ENCODE data around the gene NT5C1B. TPM values are rescaled to one million over a fixed set of nuclear protein-coding genes. Genes with fewer than 3 reads are reported as not detected.

Gene NT5C1B
- total RNA-seq, 1 donor = not detected

DNA sequence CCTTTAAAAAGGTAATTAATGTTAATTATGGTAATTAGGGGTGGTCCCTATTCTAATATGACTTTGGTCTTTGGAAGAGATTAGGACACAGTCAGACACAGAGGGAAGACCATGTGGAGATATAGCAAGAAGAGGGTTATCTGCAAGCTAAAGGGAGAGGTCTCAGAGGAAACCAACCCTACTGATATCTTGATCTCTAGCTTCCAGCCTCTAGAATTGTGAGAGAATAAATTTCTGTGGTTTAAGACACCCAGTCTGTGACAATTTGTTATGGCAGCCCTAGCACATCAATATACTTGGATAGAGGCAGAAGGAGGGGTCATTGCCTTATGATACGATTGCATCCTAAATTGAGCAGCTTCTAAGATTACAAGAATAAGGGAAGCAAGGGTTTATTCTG is 21.3 kb upstream of the NT5C1B start:
- TF ChIP-seq, protein P1, sequence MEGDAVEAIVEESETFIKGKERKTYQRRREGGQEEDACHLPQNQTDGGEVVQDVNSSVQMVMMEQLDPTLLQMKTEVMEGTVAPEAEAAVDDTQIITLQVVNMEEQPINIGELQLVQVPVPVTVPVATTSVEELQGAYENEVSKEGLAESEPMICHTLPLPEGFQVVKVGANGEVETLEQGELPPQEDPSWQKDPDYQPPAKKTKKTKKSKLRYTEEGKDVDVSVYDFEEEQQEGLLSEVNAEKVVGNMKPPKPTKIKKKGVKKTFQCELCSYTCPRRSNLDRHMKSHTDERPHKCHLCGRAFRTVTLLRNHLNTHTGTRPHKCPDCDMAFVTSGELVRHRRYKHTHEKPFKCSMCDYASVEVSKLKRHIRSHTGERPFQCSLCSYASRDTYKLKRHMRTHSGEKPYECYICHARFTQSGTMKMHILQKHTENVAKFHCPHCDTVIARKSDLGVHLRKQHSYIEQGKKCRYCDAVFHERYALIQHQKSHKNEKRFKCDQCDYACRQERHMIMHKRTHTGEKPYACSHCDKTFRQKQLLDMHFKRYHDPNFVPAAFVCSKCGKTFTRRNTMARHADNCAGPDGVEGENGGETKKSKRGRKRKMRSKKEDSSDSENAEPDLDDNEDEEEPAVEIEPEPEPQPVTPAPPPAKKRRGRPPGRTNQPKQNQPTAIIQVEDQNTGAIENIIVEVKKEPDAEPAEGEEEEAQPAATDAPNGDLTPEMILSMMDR (IDR thresholded peaks at IDR 0.05; ENCODE audit: extremely low read depth, low read depth, low read length) = no peak
- Histone ChIP-seq H4K20me1 (ENCODE audit: insufficient read depth, low read length) (no peaks in the 10 kb centered on the region), H3K36me3 (ENCODE audit: insufficient read depth, low read length) (no peaks in the 10 kb centered on the region), H3K27ac (ENCODE audit: low read depth, low read length) (no peak overlapping the region), H3K27me3 (ENCODE audit: insufficient read depth, low read length) (no peaks in the 10 kb centered on the region), H3K4me3 (ENCODE audit: insufficient read depth, low read length) (no peak overlapping the region), H3K4me2 (ENCODE audit: insufficient read depth, low read length) (no peak overlapping the region), H2AFZ (ENCODE audit: low read length) (no peak overlapping the region), H3K9me3 (ENCODE audit: low read depth, low read length) (no peaks in the 10 kb centered on the region), H3K79me2 (ENCODE audit: insufficient read depth, low read length) (no peaks in the 10 kb centered on the region), H3K4me1 (ENCODE audit: insufficient read depth, low read length) (peaks cover 28% of the 10 kb centered on the region)
- no peak for DNase-seq (ENCODE audit: insufficient read length, low spot score, missing footprints)

DNA sequence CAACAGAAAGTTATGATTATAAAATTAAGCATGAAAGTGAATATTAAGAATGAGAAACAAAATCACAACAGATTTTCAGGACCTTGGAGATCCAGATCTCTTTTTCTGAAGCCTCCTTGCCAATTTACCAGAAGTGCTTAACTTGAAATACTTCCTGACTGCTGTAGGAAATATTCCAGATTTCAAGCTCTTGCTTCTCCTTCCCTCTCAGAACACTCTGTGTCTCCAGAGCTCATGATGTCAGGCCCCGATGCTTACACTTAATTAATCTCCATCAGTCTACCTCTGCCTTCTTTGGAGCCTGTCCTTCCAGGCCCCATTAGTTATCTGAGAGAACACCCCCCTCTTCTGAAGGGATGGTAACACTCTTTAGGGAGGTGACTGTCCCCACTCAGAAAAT is 20.7 kb upstream of the NT5C1B start:
- DNase-seq (ENCODE audit: insufficient read length, low spot score, missing footprints) = no peak
- no peaks in the 10 kb centered on the region for H4K20me1 ChIP-seq (ENCODE audit: insufficient read depth, low read length)
- H3K36me3 ChIP-seq (ENCODE audit: insufficient read depth, low read length) = no peaks in the 10 kb centered on the region
- no peak overlapping the region for H2AFZ ChIP-seq (ENCODE audit: low read length)
- no peak overlapping the region for H3K4me3 ChIP-seq (ENCODE audit: insufficient read depth, low read length)
- H3K79me2 ChIP-seq (ENCODE audit: insufficient read depth, low read length) = no peaks in the 10 kb centered on the region
- H3K4me2 ChIP-seq (ENCODE audit: insufficient read depth, low read length) = no peak overlapping the region
- TF ChIP-seq, protein P1 (IDR thresholded peaks at IDR 0.05; ENCODE audit: extremely low read depth, low read depth, low read length) = no peak
- peaks cover 28% of the 10 kb centered on the region for H3K4me1 ChIP-seq (ENCODE audit: insufficient read depth, low read length)
- H3K27me3 ChIP-seq (ENCODE audit: insufficient read depth, low read length) = no peaks in the 10 kb centered on the region
- H3K9me3 ChIP-seq (ENCODE audit: low read depth, low read length) = no peaks in the 10 kb centered on the region
- H3K27ac ChIP-seq (ENCODE audit: low read depth, low read length) = no peak overlapping the region

DNA sequence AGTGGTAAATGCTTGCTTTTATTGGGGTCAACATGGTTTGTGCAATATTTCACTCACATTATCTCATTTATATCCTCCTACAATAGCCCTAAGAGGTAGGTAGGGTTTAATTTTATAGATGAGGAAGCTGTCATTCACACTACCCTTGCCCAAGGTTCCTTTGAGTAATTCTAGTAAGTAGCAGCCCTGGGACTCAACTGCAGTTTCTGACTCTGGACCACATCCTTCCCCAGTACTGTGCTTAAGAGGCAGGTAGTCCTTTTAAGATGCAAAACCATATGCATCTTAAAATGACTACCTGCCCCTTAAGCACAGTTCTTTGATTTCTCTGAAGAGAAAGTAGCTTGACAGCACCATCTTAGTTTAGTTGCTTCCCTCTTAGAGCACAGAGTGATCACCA is 15.7 kb upstream of the NT5C1B start:
- H2AFZ ChIP-seq (ENCODE audit: low read length) = no peak overlapping the region
- no peak overlapping the region for H3K4me2 ChIP-seq (ENCODE audit: insufficient read depth, low read length)
- peaks cover 7% of the 10 kb centered on the region for H3K4me1 ChIP-seq (ENCODE audit: insufficient read depth, low read length)
- no peak for DNase-seq (ENCODE audit: insufficient read length, low spot score, missing footprints)
- no peak overlapping the region for H3K27ac ChIP-seq (ENCODE audit: low read depth, low read length)
- TF ChIP-seq, protein P1 (IDR thresholded peaks at IDR 0.05; ENCODE audit: extremely low read depth, low read depth, low read length) = no peak
- H3K4me3 ChIP-seq (ENCODE audit: insufficient read depth, low read length) = no peak overlapping the region
- no peaks in the 10 kb centered on the region for H3K27me3 ChIP-seq (ENCODE audit: insufficient read depth, low read length)
- no peaks in the 10 kb centered on the region for H3K9me3 ChIP-seq (ENCODE audit: low read depth, low read length)
- H3K36me3 ChIP-seq (ENCODE audit: insufficient read depth, low read length) = no peaks in the 10 kb centered on the region
- H3K79me2 ChIP-seq (ENCODE audit: insufficient read depth, low read length) = no peaks in the 10 kb centered on the region
- no peaks in the 10 kb centered on the region for H4K20me1 ChIP-seq (ENCODE audit: insufficient read depth, low read length)

DNA sequence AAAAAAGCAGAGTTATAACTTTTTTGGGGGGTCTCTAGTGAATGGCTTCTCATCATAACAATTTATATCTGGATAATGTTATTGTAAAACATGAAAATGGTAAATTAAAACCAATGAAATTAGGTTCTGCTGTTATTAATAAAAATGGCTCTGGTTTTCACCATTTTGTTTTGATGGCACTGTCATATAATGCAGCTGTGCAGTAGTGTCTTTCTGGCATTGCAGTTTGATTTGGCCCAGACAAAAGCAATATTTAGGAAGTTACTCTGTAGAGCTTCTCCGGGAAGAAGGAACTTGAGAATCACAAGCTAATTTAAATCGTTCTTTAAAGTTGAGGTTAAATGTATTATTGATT is 15.1 kb upstream of the NT5C1B start:
- no peaks in the 10 kb centered on the region for H4K20me1 ChIP-seq (ENCODE audit: insufficient read depth, low read length)
- no peak overlapping the region for H3K4me3 ChIP-seq (ENCODE audit: insufficient read depth, low read length)
- H3K4me1 ChIP-seq (ENCODE audit: insufficient read depth, low read length) = peaks cover 13% of the 10 kb centered on the region
- H3K9me3 ChIP-seq (ENCODE audit: low read depth, low read length) = no peaks in the 10 kb centered on the region
- H3K79me2 ChIP-seq (ENCODE audit: insufficient read depth, low read length) = no peaks in the 10 kb centered on the region
- no peak overlapping the region for H2AFZ ChIP-seq (ENCODE audit: low read length)
- no peaks in the 10 kb centered on the region for H3K36me3 ChIP-seq (ENCODE audit: insufficient read depth, low read length)
- H3K27me3 ChIP-seq (ENCODE audit: insufficient read depth, low read length) = no peaks in the 10 kb centered on the region
- TF ChIP-seq, protein P1 (IDR thresholded peaks at IDR 0.05; ENCODE audit: extremely low read depth, low read depth, low read length) = no peak
- no peak for DNase-seq (ENCODE audit: insufficient read length, low spot score, missing footprints)
- no peak overlapping the region for H3K27ac ChIP-seq (ENCODE audit: low read depth, low read length)
- no peak overlapping the region for H3K4me2 ChIP-seq (ENCODE audit: insufficient read depth, low read length)

Data from osteoblast (primary cell).